GM12874 (cell line): Measurements from ENCODE around the gene ACVR2A.

ENCODE experiments used
- TF ChIP-seq, protein P1 (sequence below): IDR thresholded peaks from 2 replicates; pipeline ENCODE4 v1.5.1; 2011; ENCODE audit warnings: low read depth, mild to moderate bottlenecking, control low read depth, low read length, moderate library complexity; ENCODE audit not compliant: insufficient read depth

The ACVR2A gene

DNA sequence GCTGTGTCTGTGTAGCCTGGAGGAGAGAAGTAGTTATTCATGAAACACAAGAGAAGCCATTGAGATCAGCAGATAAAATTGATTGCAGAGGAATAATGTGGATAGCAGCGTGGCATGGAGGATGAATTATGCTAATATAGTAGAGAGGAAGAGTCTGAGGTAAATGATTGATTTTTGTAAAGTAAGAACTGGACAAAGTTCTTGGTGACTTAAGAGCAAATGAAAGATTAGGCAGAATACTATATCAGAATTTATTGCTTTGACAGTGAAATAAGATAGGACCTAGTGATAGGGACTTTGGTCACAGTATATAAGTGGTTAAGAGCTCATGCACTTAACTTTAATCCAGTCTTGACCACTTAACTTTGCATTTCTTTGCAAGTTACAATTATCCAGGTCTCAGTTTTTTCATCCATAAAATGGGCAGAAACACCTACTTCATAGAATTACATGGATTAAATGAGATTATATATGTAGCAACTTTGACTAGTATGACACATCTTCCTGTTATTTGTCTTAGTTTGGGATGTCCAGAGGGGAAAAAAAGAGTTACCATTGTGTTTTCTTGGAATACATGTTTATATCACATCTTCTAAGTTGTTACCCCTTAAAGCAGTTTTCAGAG is 29.1 kb downstream of the ACVR2A start:
- TF ChIP-seq, protein P1, sequence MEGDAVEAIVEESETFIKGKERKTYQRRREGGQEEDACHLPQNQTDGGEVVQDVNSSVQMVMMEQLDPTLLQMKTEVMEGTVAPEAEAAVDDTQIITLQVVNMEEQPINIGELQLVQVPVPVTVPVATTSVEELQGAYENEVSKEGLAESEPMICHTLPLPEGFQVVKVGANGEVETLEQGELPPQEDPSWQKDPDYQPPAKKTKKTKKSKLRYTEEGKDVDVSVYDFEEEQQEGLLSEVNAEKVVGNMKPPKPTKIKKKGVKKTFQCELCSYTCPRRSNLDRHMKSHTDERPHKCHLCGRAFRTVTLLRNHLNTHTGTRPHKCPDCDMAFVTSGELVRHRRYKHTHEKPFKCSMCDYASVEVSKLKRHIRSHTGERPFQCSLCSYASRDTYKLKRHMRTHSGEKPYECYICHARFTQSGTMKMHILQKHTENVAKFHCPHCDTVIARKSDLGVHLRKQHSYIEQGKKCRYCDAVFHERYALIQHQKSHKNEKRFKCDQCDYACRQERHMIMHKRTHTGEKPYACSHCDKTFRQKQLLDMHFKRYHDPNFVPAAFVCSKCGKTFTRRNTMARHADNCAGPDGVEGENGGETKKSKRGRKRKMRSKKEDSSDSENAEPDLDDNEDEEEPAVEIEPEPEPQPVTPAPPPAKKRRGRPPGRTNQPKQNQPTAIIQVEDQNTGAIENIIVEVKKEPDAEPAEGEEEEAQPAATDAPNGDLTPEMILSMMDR, result no peak

DNA sequence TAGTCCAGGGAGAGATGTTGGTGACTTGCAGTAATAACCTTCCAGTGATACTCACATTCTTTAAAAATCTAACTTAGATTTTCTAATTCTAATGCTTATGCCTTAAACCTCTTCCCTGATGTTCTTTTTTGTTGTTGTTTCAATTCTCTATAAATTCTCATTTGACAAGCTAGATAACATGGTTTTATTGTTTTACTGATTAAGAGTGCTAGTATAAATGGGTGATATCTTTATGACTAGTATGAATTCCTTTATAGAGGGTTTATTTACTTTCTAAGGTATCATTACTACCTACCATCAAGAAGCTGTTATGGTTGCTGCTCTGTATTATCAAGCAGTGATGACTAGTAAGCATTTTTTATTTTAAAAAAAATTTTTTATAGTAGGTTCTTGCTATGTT is 35.0 kb downstream of the ACVR2A start:
- TF ChIP-seq, protein P1, result no peak

DNA sequence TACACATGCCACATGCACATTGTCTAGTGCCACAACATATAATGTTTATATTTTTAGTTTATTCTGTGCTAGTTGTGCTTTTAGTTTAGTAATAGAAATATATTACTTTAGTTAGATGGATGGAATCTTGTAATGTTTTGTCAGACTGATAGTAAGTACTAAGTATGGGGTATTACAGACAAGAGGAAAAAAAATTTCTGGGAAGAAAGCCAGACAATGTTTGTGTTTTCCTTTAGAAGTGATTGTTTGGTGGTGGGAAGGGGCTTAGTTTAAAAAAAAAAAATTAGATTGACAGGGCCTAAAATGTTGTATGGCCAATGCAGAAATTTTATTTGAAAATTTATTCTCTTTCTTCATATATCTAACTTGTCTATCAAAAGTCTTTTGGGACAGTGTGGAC is 37.8 kb downstream of the ACVR2A start:
- TF ChIP-seq, protein P1, result no peak

DNA sequence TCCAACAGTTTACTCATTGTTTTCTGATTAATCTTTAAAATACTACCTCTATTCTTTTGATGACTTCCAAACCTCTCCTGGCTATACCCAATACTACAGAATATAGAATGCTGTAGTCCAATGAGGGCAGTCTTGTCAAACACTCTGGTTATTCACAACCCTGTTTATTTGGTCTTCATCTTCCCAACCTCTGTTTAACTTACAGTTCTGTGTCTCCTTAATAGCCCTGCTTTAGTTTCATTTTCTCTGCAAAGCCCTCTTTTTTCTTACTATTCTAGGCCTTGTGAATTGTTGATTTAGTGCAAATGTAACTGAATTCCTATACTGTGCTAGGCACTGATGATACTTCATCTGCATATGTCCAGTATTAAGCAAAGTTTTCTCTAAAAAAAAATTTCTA is 40.0 kb downstream of the ACVR2A start:
- TF ChIP-seq, protein P1, result no peak

DNA sequence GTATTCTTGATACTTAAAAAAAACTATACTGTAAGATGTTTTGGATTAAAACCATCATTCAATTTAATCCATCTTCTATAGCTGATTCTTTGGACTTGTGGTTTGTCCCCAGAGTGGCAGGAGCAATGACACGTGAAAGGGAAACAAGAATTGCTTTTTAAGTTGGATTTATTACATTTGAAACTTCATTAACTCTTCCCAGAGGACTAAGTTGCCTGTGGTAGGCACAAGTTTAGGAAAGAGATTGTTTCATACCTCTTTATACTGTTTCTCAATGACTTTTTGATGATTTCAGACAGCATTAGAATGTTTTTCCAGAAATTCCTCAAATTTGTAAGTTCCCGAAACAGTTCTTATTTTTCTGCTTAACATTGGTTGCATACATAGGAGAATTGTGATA is 41.3 kb downstream of the ACVR2A start:
- TF ChIP-seq, protein P1, result no peak

DNA sequence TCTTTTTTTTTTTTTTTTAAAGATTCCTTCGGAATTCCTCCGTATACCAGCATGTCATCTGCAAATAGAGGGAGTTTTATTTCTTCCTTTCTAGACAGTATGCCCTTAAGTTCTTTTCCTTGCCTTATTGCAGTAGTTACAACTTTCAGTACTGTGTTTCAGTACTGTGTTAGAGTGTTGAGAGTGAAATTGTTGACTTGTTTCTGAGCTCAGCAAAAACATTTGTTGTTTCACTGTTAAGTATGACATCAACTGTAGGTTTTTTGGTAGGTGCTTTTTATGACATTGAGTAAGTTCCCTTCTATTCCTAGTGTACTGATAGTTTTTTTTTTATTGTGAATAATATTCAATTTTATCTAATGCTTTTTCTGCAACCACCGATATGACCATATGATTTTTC is 43.9 kb downstream of the ACVR2A start:
- TF ChIP-seq, protein P1, result no peak

DNA sequence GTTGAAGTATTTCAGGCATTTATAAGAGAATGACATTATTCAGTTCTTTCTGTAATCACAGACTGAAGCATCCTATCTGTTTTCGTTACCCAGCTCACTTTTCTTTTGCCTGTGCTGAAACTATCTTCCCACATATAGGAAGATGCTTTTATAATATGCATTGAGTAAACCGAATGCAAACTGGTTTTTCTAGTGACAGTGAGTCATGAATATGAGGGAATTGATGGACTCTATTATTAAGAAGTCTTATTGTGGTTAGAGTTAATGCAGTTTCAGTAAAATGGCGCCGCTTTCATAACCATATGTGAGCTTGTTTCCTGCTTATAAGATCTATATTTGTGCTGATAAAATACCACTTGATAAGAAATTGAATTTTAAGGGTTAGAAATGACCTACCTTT is 59.2 kb downstream of the ACVR2A start:
- TF ChIP-seq, protein P1, result no peak

DNA sequence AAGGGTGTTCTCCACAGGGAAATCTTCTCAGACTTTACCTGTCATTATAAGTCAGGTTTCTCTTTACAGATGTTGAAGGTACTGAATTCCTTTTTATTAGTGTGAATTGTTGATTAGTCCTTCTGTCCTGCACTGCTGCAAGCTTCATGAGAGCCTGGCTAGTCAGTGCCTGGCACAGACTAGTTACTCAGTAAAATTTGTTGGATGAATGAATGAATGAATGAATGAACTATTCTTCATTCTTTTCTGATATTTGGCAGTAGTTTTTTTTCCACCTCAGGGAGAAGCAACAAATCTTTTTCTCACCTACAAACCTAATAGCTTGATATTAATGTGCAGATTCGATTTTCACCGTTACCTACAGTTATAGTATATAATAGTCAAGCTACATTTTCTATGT is 64.3 kb downstream of the ACVR2A start:
- TF ChIP-seq, protein P1, result no peak
